ENCODE results near the gene CMTM1.
"Not testable (repeated sequence)": the region's sequence is repeated elsewhere in the genome, so short reads cannot be mapped to it uniquely, and the experiment has no call there.

The CMTM1 gene

DNA sequence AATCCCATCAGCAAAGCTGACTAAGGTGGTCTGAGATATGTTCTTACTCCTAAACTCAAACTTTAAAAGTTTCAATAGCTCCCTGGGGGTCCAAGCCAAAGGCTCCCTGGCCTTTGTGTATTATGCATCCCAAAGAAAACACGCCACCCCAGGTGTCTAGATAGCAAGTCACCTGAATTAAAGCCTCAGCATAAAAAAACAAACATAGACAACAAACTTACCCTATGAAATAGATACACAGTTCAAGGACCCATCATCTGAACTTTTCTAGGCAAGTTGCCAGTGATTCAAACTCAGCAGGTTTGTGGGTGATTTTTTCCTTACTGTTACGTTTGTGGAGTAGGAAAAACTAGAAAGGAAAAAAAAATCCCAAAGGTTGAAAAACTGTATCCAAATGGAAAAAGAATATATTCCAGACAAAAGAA is 50.8 kb downstream of the CMTM1 start:
- DNase-seq: no peak

DNA sequence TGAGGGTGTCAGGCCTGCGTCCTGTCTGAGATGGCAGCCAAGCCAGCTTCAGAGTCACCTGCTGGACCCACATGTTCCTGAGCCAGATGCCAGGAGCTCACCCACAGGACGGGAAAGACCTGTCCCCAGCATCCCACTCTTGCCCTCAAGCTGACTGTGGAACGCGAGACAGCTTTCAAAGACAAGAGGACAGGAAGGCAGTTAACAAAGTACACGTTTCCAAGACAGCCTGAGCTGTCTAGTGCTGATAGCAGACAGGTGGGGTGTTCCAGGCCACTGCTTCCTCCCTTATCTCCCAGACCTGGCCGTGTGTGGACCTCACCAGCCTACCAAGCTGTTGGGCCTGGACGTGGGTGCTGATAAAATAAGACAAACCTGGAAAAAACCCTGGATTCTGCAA is 51.5 kb downstream of the CMTM1 start:
- DNase-seq: no peak

DNA sequence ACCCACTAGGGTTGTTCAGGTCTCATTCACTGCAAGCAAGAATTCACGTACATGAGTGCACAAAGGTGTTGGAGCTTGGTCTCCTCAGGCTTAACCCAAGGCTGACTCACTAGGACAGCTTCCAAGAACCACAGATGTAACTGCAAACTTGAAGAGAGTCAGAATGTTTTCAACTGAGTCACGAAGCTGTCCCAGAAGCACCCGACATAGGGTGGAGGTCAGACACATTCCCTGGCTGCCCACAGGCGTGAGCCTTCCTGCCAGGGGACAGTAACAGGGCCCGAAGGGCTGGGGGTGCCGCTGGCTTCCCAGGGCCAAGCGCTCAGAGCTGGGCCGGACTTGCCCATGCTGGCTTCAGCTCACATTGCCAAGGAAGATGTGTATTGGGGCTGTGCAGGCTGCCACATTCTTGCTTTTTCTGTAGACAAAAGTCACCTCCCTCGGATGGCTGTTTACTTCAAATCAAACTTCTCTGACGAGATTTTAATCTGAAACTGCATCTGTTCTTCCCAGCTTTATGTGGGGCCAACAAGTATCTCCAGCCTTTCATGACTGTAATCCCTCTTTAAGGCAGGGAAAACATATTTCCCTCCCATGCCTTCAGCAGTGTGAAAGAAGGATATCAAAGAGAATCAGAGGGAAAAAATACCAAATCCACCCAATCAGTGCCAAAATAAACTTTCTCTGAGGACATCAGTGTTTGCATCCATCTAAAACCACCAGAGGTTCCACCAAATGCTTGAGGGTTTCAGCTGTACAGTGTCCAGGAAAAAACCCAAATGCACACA is 52.5 kb downstream of the CMTM1 start:
- no peak for DNase-seq

DNA sequence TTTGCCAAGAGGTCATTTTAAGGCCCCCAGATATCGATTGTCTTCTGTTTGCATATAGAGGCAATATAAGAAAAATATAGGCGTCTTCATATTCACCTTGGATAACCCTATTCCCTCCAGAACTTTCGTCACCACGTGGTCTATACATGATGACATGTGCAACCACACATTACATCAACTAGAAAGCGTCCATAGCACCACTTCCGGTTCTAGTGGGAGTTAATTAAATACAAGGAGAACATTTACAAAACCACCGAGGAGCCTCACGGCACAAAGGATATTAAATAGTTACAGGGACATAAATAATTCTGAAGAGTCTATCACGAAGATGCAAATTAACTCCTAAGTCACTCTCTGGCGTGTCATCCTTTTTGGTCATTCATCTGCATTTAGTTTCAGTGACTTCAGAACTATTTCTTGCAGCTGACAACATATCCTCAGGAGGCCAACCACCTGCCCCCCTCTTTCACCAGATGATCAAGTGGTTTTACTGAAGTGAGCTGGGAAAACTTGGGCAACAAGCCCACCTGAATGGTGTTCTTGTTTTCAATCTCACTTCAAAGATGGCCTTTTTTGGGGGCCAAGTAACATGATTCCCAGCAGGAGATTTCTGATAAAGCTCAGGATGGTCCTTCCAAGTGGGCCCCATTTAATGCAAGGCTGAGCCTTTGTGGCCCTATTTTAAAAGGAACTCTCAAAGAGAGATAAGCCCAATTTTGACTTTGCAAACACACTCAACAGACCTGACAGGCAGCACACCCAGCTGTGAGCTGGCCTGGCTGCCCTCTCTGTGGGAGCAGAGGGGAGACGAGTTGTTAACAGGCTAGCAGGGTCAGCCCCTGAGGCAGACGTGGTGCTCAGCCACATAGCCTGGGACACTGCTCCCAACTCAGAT is 53.5 kb downstream of the CMTM1 start:
- DNase-seq: no peak

DNA sequence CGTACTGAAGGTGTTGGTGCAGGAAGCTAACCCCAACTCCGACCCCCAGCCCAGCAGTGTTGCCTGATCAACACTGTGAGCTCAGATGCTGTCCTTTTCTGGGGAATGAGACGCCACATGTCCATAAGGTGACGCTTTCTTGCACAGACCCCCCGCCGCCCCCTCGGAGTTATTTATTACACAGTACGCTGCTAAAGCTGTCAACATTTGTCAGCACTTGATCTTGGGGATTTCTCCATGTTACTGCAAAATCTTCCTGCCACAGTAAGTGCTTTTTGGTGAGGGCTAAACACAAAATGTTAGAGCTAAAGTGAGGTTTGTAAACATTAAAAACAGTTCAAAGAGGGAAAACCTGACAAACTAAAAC is 54.2 kb downstream of the CMTM1 start:
- no peak for DNase-seq

DNA sequence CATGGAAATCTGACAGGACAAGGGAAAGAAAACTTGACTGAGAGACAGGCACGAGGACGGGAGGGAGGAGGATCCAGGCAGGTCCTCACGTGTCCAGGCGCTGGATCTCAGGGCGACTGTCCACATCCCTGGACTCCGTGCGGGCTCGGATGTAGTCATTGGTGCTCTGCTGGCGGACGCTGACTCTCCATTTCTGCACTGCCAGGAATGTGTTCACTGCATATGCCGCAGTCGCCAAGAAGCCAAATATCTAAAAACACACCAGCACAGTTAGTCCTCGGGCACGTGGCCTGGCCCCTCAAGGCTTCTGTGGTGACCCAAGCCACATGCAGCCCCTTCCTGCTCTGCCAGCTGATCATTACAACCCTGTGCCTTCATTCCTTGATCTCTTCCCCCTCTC is 55.7 kb downstream of the CMTM1 start:
- no peak for DNase-seq

DNA sequence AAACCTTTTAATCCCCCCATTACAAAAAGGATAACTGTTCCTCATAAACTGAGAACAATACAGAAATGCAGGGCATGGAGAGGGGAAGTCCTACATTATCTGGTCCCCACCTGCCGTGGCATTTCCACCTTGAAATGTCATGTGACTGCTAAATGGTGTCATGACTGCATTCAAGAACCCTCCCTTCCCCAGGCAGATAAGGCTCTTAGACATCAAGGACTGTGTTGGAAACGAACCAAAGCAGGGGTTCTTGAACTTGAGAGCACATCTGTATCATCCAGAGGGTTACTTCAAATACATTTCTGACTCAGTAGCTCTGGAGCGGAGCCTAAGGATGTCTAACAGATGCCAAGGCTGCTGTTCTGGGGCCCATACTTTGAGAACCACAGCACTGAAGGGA is 56.6 kb downstream of the CMTM1 start:
- DNase-seq: no peak

DNA sequence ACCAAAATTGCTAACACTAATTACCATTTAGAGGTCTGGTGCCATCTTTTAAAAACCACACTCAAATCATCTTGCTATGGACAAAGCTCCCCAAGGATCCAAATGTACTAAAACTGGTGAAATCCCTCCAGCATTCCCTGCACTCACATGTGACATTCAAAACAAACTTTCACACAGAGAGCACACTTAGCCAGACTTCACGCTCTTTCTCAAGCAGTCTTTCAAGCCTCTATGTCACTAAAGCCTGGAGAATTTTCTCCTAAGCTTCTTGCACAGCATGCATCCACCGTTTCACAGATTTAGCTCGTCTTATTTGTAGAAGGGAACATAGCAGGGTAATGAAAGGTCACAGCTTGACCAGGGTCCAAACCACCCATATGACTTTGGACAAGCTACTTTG is 57.5 kb downstream of the CMTM1 start:
- DNase-seq: no peak

DNA sequence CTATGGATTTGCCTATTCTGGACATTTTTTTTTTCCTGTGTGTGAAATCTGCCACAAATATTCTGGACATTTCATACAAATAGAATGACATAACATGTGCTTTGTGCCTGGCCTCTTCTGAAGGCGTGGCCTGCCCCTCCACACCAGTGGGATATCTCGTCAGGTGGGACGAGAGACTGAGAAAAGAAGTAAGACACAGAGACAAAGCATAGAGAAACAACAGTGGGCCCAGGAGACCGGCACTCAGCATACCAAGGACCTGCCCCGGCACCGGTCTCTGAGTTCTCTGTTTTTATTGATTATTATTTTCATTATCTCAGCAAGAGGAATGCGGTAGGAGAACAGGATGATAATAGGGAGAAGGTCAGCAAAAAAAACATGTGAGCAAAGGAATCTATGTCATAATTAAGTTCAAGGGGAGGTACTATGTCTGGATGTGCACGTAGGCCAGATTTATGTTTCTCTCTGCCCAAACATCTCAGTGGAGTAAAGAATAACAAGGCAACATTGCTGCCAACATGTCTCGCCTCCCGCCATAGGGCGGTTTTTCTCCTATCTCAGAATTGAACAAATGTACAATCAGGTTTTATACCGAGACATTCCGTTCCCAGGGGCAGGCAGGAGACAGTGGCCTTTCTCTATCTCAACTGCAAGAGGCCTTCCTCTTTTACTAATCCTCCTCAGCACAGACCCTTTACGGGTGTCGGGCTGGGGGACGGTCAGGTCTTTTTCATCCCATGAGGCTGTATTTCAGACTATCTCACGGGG is 61.6 kb downstream of the CMTM1 start:
- not testable (repeated sequence) for DNase-seq

Measured in activated CD4-positive, alpha-beta T cell treated with anti-CD3 and anti-CD28 coated beads, Interleukin-2, amount 50 U/mL, for 4 hours (primary cell).